ENCODE measurements around the gene BMP5. TPM values are rescaled to one million over a fixed set of nuclear protein-coding genes. Genes with fewer than 3 reads are reported as not detected.

The BMP5 gene
- total RNA-seq, 1 donor from 2014 or later: not detected

GRCh38 chr6:55726144-55726543 lies 149.2 kb downstream of the BMP5 start:
- DNase-seq (ENCODE audit: low spot score): no peak

- no peak for DNase-seq (ENCODE audit: low spot score)
These were observed 160.6 kb downstream of the BMP5 start for GRCh38 chr6:55714831-55715230.

- no peak for DNase-seq (ENCODE audit: low spot score)
These were observed 162.0 kb downstream of the BMP5 start for GRCh38 chr6:55713436-55713835.

- no peak for DNase-seq (ENCODE audit: low spot score)
These were observed 166.7 kb downstream of the BMP5 start for GRCh38 chr6:55708711-55709110.

GRCh38 chr6:55705451-55706440 lies 169.6 kb downstream of the BMP5 start:
- no peak for DNase-seq (ENCODE audit: low spot score)

DNA sequence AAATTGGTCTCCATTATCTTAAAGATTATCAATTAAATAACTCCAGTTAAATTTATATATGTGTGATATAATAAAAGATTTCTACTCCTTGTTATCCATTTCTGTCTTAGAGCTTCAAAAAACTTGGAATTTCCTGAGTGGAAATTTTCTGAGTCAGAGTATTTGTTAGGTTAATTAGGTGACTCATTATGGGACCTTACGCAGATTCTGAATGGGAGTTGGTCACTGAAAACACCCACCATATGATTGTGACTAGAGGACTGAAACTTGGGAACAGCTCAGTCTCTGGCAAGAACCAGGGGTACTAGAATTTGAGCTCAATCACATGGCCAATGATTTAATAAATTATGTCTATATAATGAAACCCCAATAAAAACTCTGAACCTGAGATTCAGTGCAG lies 171.0 kb downstream of the BMP5 start:
- DNase-seq (ENCODE audit: low spot score): no peak

Data from mesenteric fat pad (tissue), 1 donor.